Gastroesophageal sphincter (tissue), 4 donors: Measurements from ENCODE around the gene USP9X. TPM values are rescaled to one million over a fixed set of nuclear protein-coding genes. Genes with fewer than 3 reads are reported as not detected.
A peak's percentile ranks its signal among the peaks of the same experiment; 100 is the strongest.
"Not testable (repeated sequence)": the region's sequence is repeated elsewhere in the genome, so short reads cannot be mapped to it uniquely, and the experiment has no call there.

Experiments used
- ATAC-seq: fragments of 150-250 bp; one replicate; pipeline ENCODE4 v1.9.1; 2016; ENCODE audit warnings: mild to moderate bottlenecking, moderate library complexity
- H3K27ac ChIP-seq, 4 donors: fragments of 200-600 bp; sonication (generic) in 3 of 4; 1 replicate in 3 of 4; 2 replicates in 1 of 4; pipeline ENCODE4 v1.5.1; 2016 to 2019
- H3K27me3 ChIP-seq: fragments of 200-600 bp; sonication (generic); one replicate; pipeline ENCODE4 v1.5.1; 2019
- H3K36me3 ChIP-seq, 2 donors: fragments of 200-600 bp; sonication (generic); one replicate each; pipeline ENCODE4 v1.5.1; 2019; ENCODE audit warnings: control low read depth in 1 of 2
- H3K4me1 ChIP-seq, 3 donors: fragments of 200-600 bp; sonication (generic); 1 replicate in 2 of 3; 2 replicates in 1 of 3; pipeline ENCODE4 v1.5.1; 2016 to 2019; ENCODE audit warnings: control low read depth in 2 of 3
- H3K4me3 ChIP-seq, 2 donors: fragments of 200-600 bp; sonication (generic); one replicate each; pipeline ENCODE4 v1.5.1; 2019; ENCODE audit warnings: mild to moderate bottlenecking in 1 of 2, moderate library complexity in 1 of 2
- H3K9me3 ChIP-seq, 3 donors: fragments of 200-600 bp; sonication (generic); one replicate each; pipeline ENCODE4 v1.5.1; 2017 to 2019; ENCODE audit warnings: control low read depth in 2 of 3
- CTCF ChIP-seq, 4 experiments: fragments of 200-600 bp in 2 of 4; fragments of 450-650 bp in 2 of 4; sonication (generic) in 1 of 4; IDR thresholded peaks; one replicate each; pipeline ENCODE4 v1.5.1; 2017 to 2019; ENCODE audit warnings: antibody characterized with exemption in 4 of 4, mild to moderate bottlenecking in 2 of 4, moderate library complexity in 2 of 4
- EP300 ChIP-seq: sonication (generic); formaldehyde crosslinking; IDR thresholded peaks from one replicate; pipeline ENCODE4 v1.6.1; 2017; ENCODE audit warnings: antibody characterized with exemption, mild to moderate bottlenecking
- POLR2A ChIP-seq, 2 donors: fragments of 450-650 bp; IDR thresholded peaks; one replicate each; pipeline ENCODE4 v1.6.1; 2017; ENCODE audit warnings: antibody characterized with exemption in 2 of 2, mild to moderate bottlenecking in 2 of 2, moderate library complexity in 1 of 2
- POLR2AphosphoS5 ChIP-seq: sonication (generic); formaldehyde crosslinking; IDR thresholded peaks from one replicate; pipeline ENCODE4 v1.6.1; 2017; ENCODE audit warnings: antibody characterized with exemption
- WGBS, 2 donors: methylation state at CpG; one replicate each; pipeline ENCODE4 v1.1.5; 2018; ENCODE audit warnings: low coverage in 1 of 2; 5-methylcytosine and 5-hydroxymethylcytosine counted together
- total RNA-seq, 4 donors: library from RNA; depleted of rRNA; stranded (reverse); fragments of >200 nt; gene quantifications; one replicate each; pipeline ENCODE4 v1.1.0, GENCODE V29; 2016

The USP9X gene
- total RNA-seq, 4 donors from 2014 or later: 113 to 141 (median 130) TPM

- Histone ChIP-seq H3K4me1 (peaks cover 0 to 60% (median 0%) of the 10 kb centered on the region in 3 donors), H3K27me3 (no peaks in the 10 kb centered on the region)
- TF ChIP-seq CTCF (IDR thresholded peaks at IDR 0.05): no peak
- no peak for TF ChIP-seq POLR2AphosphoS5
- TF ChIP-seq EP300: no peak
- no peak for TF ChIP-seq POLR2A (IDR thresholded peaks at IDR 0.05)
Observed at GRCh38 chrX:41105005-41105404, 19.8 kb downstream of the USP9X start.

GRCh38 chrX:41106257-41106656, 21.0 kb downstream of the USP9X start:
- 60 to 100% methylated on average over 1 to 2 of the region's 3 CpGs for WGBS, 2 donors
- not testable (repeated sequence) for H3K36me3 ChIP-seq, H3K27ac ChIP-seq, H3K9me3 ChIP-seq, H3K27me3 ChIP-seq, H3K4me3 ChIP-seq, ATAC-seq
- peaks cover 0 to 64% (median 0%) of the 10 kb centered on the region in 3 donors for H3K4me1 ChIP-seq

More at GRCh38 chrX:41105005-41105404, 19.8 kb downstream of the USP9X start:
- Histone ChIP-seq H3K4me3 (no peak overlapping the region), H3K27ac (no peak overlapping the region), H3K9me3 (no peaks in the 10 kb centered on the region), H3K36me3 (no peaks in the 10 kb centered on the region)
- no peak for ATAC-seq
- 64 to 87% methylated on average over 2 of the region's 2 CpGs for WGBS, 2 donors

GRCh38 chrX:41108007-41108406, 22.8 kb downstream of the USP9X start:
- Histone ChIP-seq H3K4me3 (no peak overlapping the region), H3K36me3 (no peaks in the 10 kb centered on the region), H3K27ac (no peak overlapping the region), H3K4me1 (peaks cover 0 to 77% (median 0%) of the 10 kb centered on the region in 3 donors), H3K9me3 (no peaks in the 10 kb centered on the region), H3K27me3 (no peaks in the 10 kb centered on the region)
- ATAC-seq: no peak
- TF ChIP-seq EP300 (no peak), CTCF (IDR thresholded peaks at IDR 0.05) (no peak), POLR2A (IDR thresholded peaks at IDR 0.05) (no peak), POLR2AphosphoS5 (no peak)
- 40% methylated on average over 1 of the region's 1 CpG; no CpG with 5 or more reads in 1 of the 2 donors for WGBS, 2 donors

- Histone ChIP-seq H3K27ac (no peak overlapping the region), H3K4me1 (peaks cover 0 to 75% (median 0%) of the 10 kb centered on the region in 3 donors), H3K36me3 (no peaks in the 10 kb centered on the region), H3K9me3 (no peaks in the 10 kb centered on the region), H3K4me3 (no peak overlapping the region), H3K27me3 (no peaks in the 10 kb centered on the region)
- ATAC-seq: no peak
- TF ChIP-seq POLR2A (IDR thresholded peaks at IDR 0.05) (no peak), POLR2AphosphoS5 (no peak), CTCF (IDR thresholded peaks at IDR 0.05) (no peak), EP300 (no peak)
- WGBS, 2 donors: 89% methylated on average over 1 of the region's 5 CpGs; no CpG with 5 or more reads in 1 of the 2 donors
Observed at GRCh38 chrX:41108463-41109205, 23.4 kb downstream of the USP9X start.

GRCh38 chrX:41110801-41111625, 25.8 kb downstream of the USP9X start:
- Histone ChIP-seq H3K36me3 (no peaks in the 10 kb centered on the region), H3K9me3 (no peaks in the 10 kb centered on the region), H3K4me3 (no peak overlapping the region), H3K4me1 (peaks cover 0 to 79% (median 4%) of the 10 kb centered on the region in 3 donors), H3K27me3 (no peaks in the 10 kb centered on the region), H3K27ac (peak overlapping the region in 1 of 4 donors; percentile 34)
- no peak for ATAC-seq
- no peak for TF ChIP-seq POLR2A (IDR thresholded peaks at IDR 0.05)
- no peak for TF ChIP-seq CTCF (IDR thresholded peaks at IDR 0.05)
- no peak for TF ChIP-seq EP300
- no peak for TF ChIP-seq POLR2AphosphoS5
- 54 to 58% methylated on average over 6 to 7 of the region's 7 CpGs for WGBS, 2 donors
